ENCODE results near the gene AATF.
"Not testable (repeated sequence)": the region's sequence is repeated elsewhere in the genome, so short reads cannot be mapped to it uniquely, and the experiment has no call there.

AATF gene

GRCh38 chr17:37069087-37069486 is 120.3 kb downstream of the AATF start:
- ChIA-PET CTCF (interaction anchor here (0.6 kb wide), 1 partner anchor 196 kb away, joined by 4 read pairs; no protein-coding TSS in a partner anchor), POLR2A (no interaction called here)
- no peak for DNase-seq (ENCODE audit: extremely low spot score)
- TF ChIP-seq BHLHE40 (IDR thresholded peaks at IDR 0.05; ENCODE audit: borderline replicate concordance) (no peak), PKNOX1 (IDR thresholded peaks at IDR 0.05) (no peak), HDGF (IDR thresholded peaks at IDR 0.05; ENCODE audit: borderline replicate concordance) (no peak), ZNF384 (IDR thresholded peaks at IDR 0.05) (no peak), NFRKB (IDR thresholded peaks at IDR 0.05) (no peak), FOXM1 (IDR thresholded peaks at IDR 0.05; ENCODE audit: borderline replicate concordance) (no peak), FOXK2 (IDR thresholded peaks at IDR 0.05) (no peak), ARNT (IDR thresholded peaks at IDR 0.05) (no peak), LEF1 (IDR thresholded peaks at IDR 0.05; ENCODE audit: borderline replicate concordance) (no peak), SUZ12 (IDR thresholded peaks at IDR 0.05) (no peak), SP1 (IDR thresholded peaks at IDR 0.05) (no peak), TARDBP (IDR thresholded peaks at IDR 0.05) (no peak), FOXA1 (IDR thresholded peaks at IDR 0.05) (no peak), ELF4 (IDR thresholded peaks at IDR 0.05) (no peak), L3MBTL2 (conservative IDR thresholded peaks at IDR 0.05) (no peak), CTBP1 (IDR thresholded peaks at IDR 0.05; ENCODE audit: borderline replicate concordance) (no peak)

- POLR2A ChIA-PET; CTCF ChIA-PET; DNase-seq (ENCODE audit: extremely low spot score): not testable (repeated sequence)
Measured at GRCh38 chr17:37073464-37073863, 124.7 kb downstream of the AATF start.

GRCh38 chr17:37079065-37079708 is 130.4 kb downstream of the AATF start:
- ChIA-PET CTCF (interaction anchor here (0.6 kb wide), 1 partner anchor 38 kb away, joined by 3 read pairs; no protein-coding TSS in a partner anchor), POLR2A (no interaction called here)

GRCh38 chr17:37079735-37080134 is 131.0 kb downstream of the AATF start:
- no peak for DNase-seq (ENCODE audit: extremely low spot score)
- no peak for TF ChIP-seq ARNT (IDR thresholded peaks at IDR 0.05)
- TF ChIP-seq FOXA1 (IDR thresholded peaks at IDR 0.05), result no peak
- no peak for TF ChIP-seq PKNOX1 (IDR thresholded peaks at IDR 0.05)
- TF ChIP-seq ELF4 (IDR thresholded peaks at IDR 0.05), result no peak
- TF ChIP-seq SP1 (IDR thresholded peaks at IDR 0.05), result no peak
- no peak for TF ChIP-seq NFRKB (IDR thresholded peaks at IDR 0.05)
- no peak for TF ChIP-seq CTBP1 (IDR thresholded peaks at IDR 0.05; ENCODE audit: borderline replicate concordance)
- TF ChIP-seq L3MBTL2 (conservative IDR thresholded peaks at IDR 0.05), result no peak
- TF ChIP-seq TARDBP (IDR thresholded peaks at IDR 0.05), result no peak
- TF ChIP-seq FOXM1 (IDR thresholded peaks at IDR 0.05; ENCODE audit: borderline replicate concordance), result no peak
- no peak for TF ChIP-seq BHLHE40 (IDR thresholded peaks at IDR 0.05; ENCODE audit: borderline replicate concordance)
- TF ChIP-seq SUZ12 (IDR thresholded peaks at IDR 0.05), result no peak
- TF ChIP-seq FOXK2 (IDR thresholded peaks at IDR 0.05), result no peak
- TF ChIP-seq ZNF384 (IDR thresholded peaks at IDR 0.05), result no peak
- TF ChIP-seq HDGF (IDR thresholded peaks at IDR 0.05; ENCODE audit: borderline replicate concordance), result no peak
- no peak for TF ChIP-seq LEF1 (IDR thresholded peaks at IDR 0.05; ENCODE audit: borderline replicate concordance)
- POLR2A ChIA-PET, result no interaction called here
- CTCF ChIA-PET, result no interaction called here

More at GRCh38 chr17:37079065-37079708, 130.4 kb downstream of the AATF start:
- DNase-seq (ENCODE audit: extremely low spot score), result no peak
- TF ChIP-seq FOXA1 (IDR thresholded peaks at IDR 0.05) (no peak), SP1 (IDR thresholded peaks at IDR 0.05) (no peak), ELF4 (IDR thresholded peaks at IDR 0.05) (no peak), LEF1 (IDR thresholded peaks at IDR 0.05; ENCODE audit: borderline replicate concordance) (no peak), ARNT (IDR thresholded peaks at IDR 0.05) (no peak), FOXK2 (IDR thresholded peaks at IDR 0.05) (no peak), ZNF384 (IDR thresholded peaks at IDR 0.05) (no peak), SUZ12 (IDR thresholded peaks at IDR 0.05) (no peak), PKNOX1 (IDR thresholded peaks at IDR 0.05) (no peak), CTBP1 (IDR thresholded peaks at IDR 0.05; ENCODE audit: borderline replicate concordance) (no peak), TARDBP (IDR thresholded peaks at IDR 0.05) (no peak), NFRKB (IDR thresholded peaks at IDR 0.05) (no peak), BHLHE40 (IDR thresholded peaks at IDR 0.05; ENCODE audit: borderline replicate concordance) (no peak)

- TF ChIP-seq SUZ12 (IDR thresholded peaks at IDR 0.05), result no peak
- no peak for TF ChIP-seq ZNF384 (IDR thresholded peaks at IDR 0.05)
- no peak for TF ChIP-seq NFRKB (IDR thresholded peaks at IDR 0.05)
- no peak for TF ChIP-seq SP1 (IDR thresholded peaks at IDR 0.05)
- no peak for TF ChIP-seq BHLHE40 (IDR thresholded peaks at IDR 0.05; ENCODE audit: borderline replicate concordance)
- no peak for TF ChIP-seq FOXA1 (IDR thresholded peaks at IDR 0.05)
- ChIA-PET POLR2A (no interaction called here), CTCF (interaction anchor here (0.6 to 1.0 kb wide), 2 partner anchors 57 to 313 kb away, joined by 3 to 4 read pairs; no protein-coding TSS in a partner anchor)
- DNase-seq (ENCODE audit: extremely low spot score), result no peak
Measured at GRCh38 chr17:37081287-37081686, 132.5 kb downstream of the AATF start.

- ChIA-PET POLR2A (no interaction called here), CTCF (interaction anchor here (1.0 kb wide), 1 partner anchor 56 kb away, joined by 3 read pairs; no protein-coding TSS in a partner anchor)
- DNase-seq (ENCODE audit: extremely low spot score), result no peak
- TF ChIP-seq HDGF (IDR thresholded peaks at IDR 0.05; ENCODE audit: borderline replicate concordance), result no peak
- no peak for TF ChIP-seq ELF4 (IDR thresholded peaks at IDR 0.05)
- TF ChIP-seq FOXM1 (IDR thresholded peaks at IDR 0.05; ENCODE audit: borderline replicate concordance), result no peak
- TF ChIP-seq L3MBTL2 (conservative IDR thresholded peaks at IDR 0.05), result no peak
- no peak for TF ChIP-seq ARNT (IDR thresholded peaks at IDR 0.05)
- TF ChIP-seq TARDBP (IDR thresholded peaks at IDR 0.05), result no peak
- no peak for TF ChIP-seq NFRKB (IDR thresholded peaks at IDR 0.05)
- TF ChIP-seq SP1 (IDR thresholded peaks at IDR 0.05), result no peak
- TF ChIP-seq SUZ12 (IDR thresholded peaks at IDR 0.05), result no peak
- TF ChIP-seq PKNOX1 (IDR thresholded peaks at IDR 0.05), result no peak
- no peak for TF ChIP-seq CTBP1 (IDR thresholded peaks at IDR 0.05; ENCODE audit: borderline replicate concordance)
- no peak for TF ChIP-seq LEF1 (IDR thresholded peaks at IDR 0.05; ENCODE audit: borderline replicate concordance)
- TF ChIP-seq FOXA1 (IDR thresholded peaks at IDR 0.05), result no peak
Measured at GRCh38 chr17:37082311-37082860, 133.6 kb downstream of the AATF start.
